Psoas muscle (tissue), 8 donors: Measurements from ENCODE around the gene QSER1. TPM values are rescaled to one million over a fixed set of nuclear protein-coding genes. Genes with fewer than 3 reads are reported as not detected.
"Not testable (repeated sequence)": the region's sequence is repeated elsewhere in the genome, so short reads cannot be mapped to it uniquely, and the experiment has no call there.

ENCODE experiments used
- ATAC-seq, 4 donors: fragments of 200-7000 bp; cut with Tn5 transposase; one replicate each; pipeline ENCODE4 v1.9.1; 2020; ENCODE audit warnings: moderate library complexity in 3 of 4, mild to moderate bottlenecking in 2 of 4
- DNase-seq, 2 donors: peaks; one replicate each; pipeline ENCODE4 v3.0.0-alpha.2; 2020
- H3K27ac ChIP-seq: fragments of 200-600 bp; one replicate; pipeline ENCODE4 v1.8.0; 2022
- H3K27me3 ChIP-seq, 3 donors: fragments of 200-600 bp in 1 of 3; one replicate each; pipeline versions ENCODE4 v1.6.1 to v1.8.0; 2013 to 2022; ENCODE audit warnings: low read length in 2 of 3, mild to moderate bottlenecking in 2 of 3, moderate library complexity in 1 of 3; ENCODE audit not compliant: insufficient read depth in 3 of 3
- H3K36me3 ChIP-seq, 2 donors: fragments of 200-600 bp in 1 of 2; one replicate each; pipeline versions ENCODE4 v1.6.1 to v1.8.0; 2013 to 2022; ENCODE audit warnings: low read depth in 1 of 2, mild to moderate bottlenecking in 1 of 2, moderate library complexity in 1 of 2; ENCODE audit not compliant: insufficient read depth in 1 of 2
- H3K4me1 ChIP-seq: fragments of 200-600 bp; one replicate; pipeline ENCODE4 v1.8.0; 2022
- H3K4me3 ChIP-seq: fragments of 200-600 bp; one replicate; pipeline ENCODE4 v1.8.0; 2022; ENCODE audit warnings: mild to moderate bottlenecking
- H3K9me3 ChIP-seq: fragments of 200-600 bp; one replicate; pipeline ENCODE4 v1.8.0; 2022
- WGBS, 3 donors: extraction: QIAGEN DNeasy Blood & Tissue Kit; methylation state at CpG; one replicate each; pipeline versions ENCODE4 v1.1.6 to v1.1.7; 2013; 5-methylcytosine and 5-hydroxymethylcytosine counted together
- intact Hi-C, 2 donors: fragments of 100-400 bp; cut with DNase I; formaldehyde crosslinking; loops; one replicate each; pipeline versions ENCODE4 v1.11.0 to v1.14.2; 2022
- polyA plus RNA-seq, 3 donors: library from polyadenylated mRNA; stranded (reverse); fragments of 200-250 nt; gene quantifications; one replicate each; pipeline ENCODE4 v1.2.3, GENCODE V29; 2013
- total RNA-seq, 4 donors: library from RNA; stranded (reverse); fragmentation: NEBNext Ultra II Directional in 2 of 4; extraction: Animal tissue kit (Norgen Biotek cat#: 25700) in 2 of 4; gene quantifications; one replicate each; pipeline versions ENCODE4 v1.2.1 to v1.2.4, GENCODE V29; 2021 to 2023
- TF ChIP-seq, protein P1 (sequence below): fragments of 200-600 bp; IDR thresholded peaks from one replicate; pipeline ENCODE4 v1.8.0; 2022; ENCODE audit warnings: antibody characterized with exemption
- donor health status: healthy with polysubstance abuse.
- donor health status: DM: no; HTN: no; CAD: no; lungs with moderate emphysema.
- donor health status: Bipolar disorder and iron deficiency.
- donor health status: healthy.
- donor health status: DM: yes; HTN: yes; CAD: no.
- donor health status: DM: no; HTN: no; CAD: no.
- donor health status: DM: no; HTN: no; CAD: no.
- donor health status: DM: yes; HTN: yes; CAD: no.

The QSER1 gene
- total and polyA plus RNA-seq, 7 donors, result 2.4 to 19.3 (median 11.8) TPM

- DNase-seq (no peak), ATAC-seq (no peak)
- Histone ChIP-seq H3K9me3 (no peaks in the 10 kb centered on the region), H3K36me3 (peaks cover 18 to 72% of the 10 kb centered on the region in 2 donors), H3K4me1 (no peaks in the 10 kb centered on the region), H3K27ac (no peak overlapping the region), H3K27me3 (no peaks in the 10 kb centered on the region), H3K4me3 (no peak overlapping the region)
- intact Hi-C loops, result no loop called here
- WGBS, 3 donors, result 99% methylated on average over 3 of the region's 3 CpGs
- TF ChIP-seq, protein P1, sequence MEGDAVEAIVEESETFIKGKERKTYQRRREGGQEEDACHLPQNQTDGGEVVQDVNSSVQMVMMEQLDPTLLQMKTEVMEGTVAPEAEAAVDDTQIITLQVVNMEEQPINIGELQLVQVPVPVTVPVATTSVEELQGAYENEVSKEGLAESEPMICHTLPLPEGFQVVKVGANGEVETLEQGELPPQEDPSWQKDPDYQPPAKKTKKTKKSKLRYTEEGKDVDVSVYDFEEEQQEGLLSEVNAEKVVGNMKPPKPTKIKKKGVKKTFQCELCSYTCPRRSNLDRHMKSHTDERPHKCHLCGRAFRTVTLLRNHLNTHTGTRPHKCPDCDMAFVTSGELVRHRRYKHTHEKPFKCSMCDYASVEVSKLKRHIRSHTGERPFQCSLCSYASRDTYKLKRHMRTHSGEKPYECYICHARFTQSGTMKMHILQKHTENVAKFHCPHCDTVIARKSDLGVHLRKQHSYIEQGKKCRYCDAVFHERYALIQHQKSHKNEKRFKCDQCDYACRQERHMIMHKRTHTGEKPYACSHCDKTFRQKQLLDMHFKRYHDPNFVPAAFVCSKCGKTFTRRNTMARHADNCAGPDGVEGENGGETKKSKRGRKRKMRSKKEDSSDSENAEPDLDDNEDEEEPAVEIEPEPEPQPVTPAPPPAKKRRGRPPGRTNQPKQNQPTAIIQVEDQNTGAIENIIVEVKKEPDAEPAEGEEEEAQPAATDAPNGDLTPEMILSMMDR, result no peak
Observed at GRCh38 chr11:32932196-32932595, 39.6 kb downstream of the QSER1 start.

DNA sequence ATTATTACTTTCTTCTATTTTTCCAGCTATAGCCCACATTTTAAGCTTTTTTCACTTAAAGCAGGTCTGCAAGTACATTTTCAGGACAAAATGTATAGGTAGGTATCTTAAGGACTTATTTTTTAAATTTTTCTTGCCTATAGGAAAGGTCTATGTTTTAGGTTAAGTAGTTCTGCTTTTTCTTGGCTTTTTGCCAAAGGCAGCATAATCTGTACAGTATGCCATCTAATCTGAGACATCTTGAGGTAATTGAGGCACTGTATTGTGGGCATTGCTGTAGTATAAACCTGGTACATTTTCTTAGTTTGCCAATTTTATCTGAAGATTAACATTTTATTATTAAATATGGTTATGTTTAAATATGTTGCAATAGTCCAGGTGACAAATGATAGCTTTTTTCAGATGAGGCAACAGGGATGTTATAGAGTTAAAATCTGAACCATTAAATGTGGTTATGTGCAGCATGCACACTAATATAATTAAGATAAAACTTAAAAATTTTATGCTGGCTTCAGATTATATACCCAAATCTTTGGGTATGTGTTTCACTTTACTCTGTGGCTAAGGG is 42.9 kb downstream of the QSER1 start:
- no peak overlapping the region for H3K4me3 ChIP-seq
- no peaks in the 10 kb centered on the region for H3K4me1 ChIP-seq
- H3K9me3 ChIP-seq, result no peaks in the 10 kb centered on the region
- no peak overlapping the region for H3K27ac ChIP-seq
- TF ChIP-seq, protein P1, result no peak
- no peak for DNase-seq
- intact Hi-C loops, result no loop called here
- H3K36me3 ChIP-seq, result peaks cover 18 to 73% of the 10 kb centered on the region in 2 donors
- no peaks in the 10 kb centered on the region for H3K27me3 ChIP-seq
- no peak for ATAC-seq

- peaks cover 18 to 70% of the 10 kb centered on the region in 2 donors for H3K36me3 ChIP-seq
- intact Hi-C loops, H3K27me3 ChIP-seq, H3K9me3 ChIP-seq, H3K4me3 ChIP-seq, DNase-seq, H3K27ac ChIP-seq, H3K4me1 ChIP-seq, ATAC-seq: not testable (repeated sequence)
- 94 to 100% (median 98%) methylated on average over 1 of the region's 1 CpG for WGBS, 3 donors
Observed at GRCh38 chr11:32936178-32936577, 43.6 kb downstream of the QSER1 start.

DNA sequence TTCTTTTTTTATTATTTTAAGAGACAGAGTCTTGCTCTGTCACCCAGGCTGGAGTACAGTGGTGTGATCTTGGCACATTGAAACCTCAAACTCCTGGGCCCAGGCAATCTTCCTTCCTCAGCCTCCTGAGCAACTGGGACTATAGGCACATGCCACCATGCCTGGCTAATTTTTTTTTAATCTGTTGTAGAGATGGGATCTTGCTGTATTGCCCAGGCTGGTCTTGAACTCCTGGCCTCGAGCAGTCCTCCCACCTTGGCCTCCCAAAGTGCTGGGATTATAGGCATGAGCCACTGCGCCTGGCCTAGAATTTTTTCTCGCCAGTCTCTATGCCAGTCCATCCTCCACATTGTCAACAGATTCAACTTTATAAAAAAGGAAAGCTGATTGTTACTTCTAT is 44.7 kb downstream of the QSER1 start:
- H3K4me1 ChIP-seq, H3K9me3 ChIP-seq, ATAC-seq, H3K27ac ChIP-seq, intact Hi-C loops, H3K4me3 ChIP-seq, H3K27me3 ChIP-seq, DNase-seq: not testable (repeated sequence)
- H3K36me3 ChIP-seq, result peaks cover 12 to 59% of the 10 kb centered on the region in 2 donors
- 94 to 98% (median 96%) methylated on average over 3 of the region's 3 CpGs for WGBS, 3 donors

- Histone ChIP-seq H3K27ac (no peak overlapping the region), H3K4me3 (no peak overlapping the region), H3K9me3 (no peaks in the 10 kb centered on the region), H3K4me1 (no peaks in the 10 kb centered on the region), H3K27me3 (no peaks in the 10 kb centered on the region), H3K36me3 (peaks cover 0 to 41% of the 10 kb centered on the region in 2 donors)
- 75 to 85% (median 76%) methylated on average over 1 of the region's 1 CpG for WGBS, 3 donors
- no peak for DNase-seq
- TF ChIP-seq, protein P1, result no peak
- intact Hi-C loops, result no loop called here
- no peak for ATAC-seq
Observed at GRCh38 chr11:32939046-32939445, 46.4 kb downstream of the QSER1 start.

DNA sequence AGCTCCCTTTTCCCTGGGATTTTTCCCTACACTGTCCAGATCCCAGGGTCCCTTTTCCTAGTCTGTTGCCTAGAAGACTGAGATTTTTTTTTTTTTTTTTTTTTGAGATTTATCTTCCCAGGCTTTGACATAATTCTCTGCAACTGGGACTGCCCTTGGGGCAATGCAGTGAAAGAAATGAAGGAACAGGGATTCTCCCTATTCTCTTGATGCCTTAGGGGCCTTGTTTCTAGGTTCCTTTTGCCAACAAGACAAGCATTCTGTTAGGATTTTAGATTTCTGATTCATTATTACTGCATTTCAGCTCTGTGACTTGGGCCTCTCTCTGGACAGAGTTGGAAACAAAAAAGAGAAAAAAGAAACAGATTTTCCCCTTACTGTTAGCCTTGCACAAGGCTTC is 47.3 kb downstream of the QSER1 start:
- no peaks in the 10 kb centered on the region for H3K4me1 ChIP-seq
- H3K36me3 ChIP-seq, result peaks cover 0 to 33% of the 10 kb centered on the region in 2 donors
- ATAC-seq (no peak), DNase-seq (no peak)
- H3K9me3 ChIP-seq, result no peaks in the 10 kb centered on the region
- no peaks in the 10 kb centered on the region for H3K27me3 ChIP-seq
- intact Hi-C loops, result no loop called here
- H3K27ac ChIP-seq, result no peak overlapping the region
- no peak overlapping the region for H3K4me3 ChIP-seq
- TF ChIP-seq, protein P1, result no peak
